Ovary (tissue), 3 donors: Measurements from ENCODE around the gene RAB27A.

Experiments
- CTCF ChIP-seq, 3 donors: fragments of 450-650 bp in 2 of 3; fragments of 200-600 bp in 1 of 3; IDR thresholded peaks; one replicate each; pipeline versions ENCODE4 v1.5.1 to v1.8.0; 2016 to 2022; ENCODE audit warnings: antibody characterized with exemption in 3 of 3, mild to moderate bottlenecking in 1 of 3
- EP300 ChIP-seq: sonication (generic); formaldehyde crosslinking; IDR thresholded peaks from one replicate; pipeline ENCODE4 v1.6.1; 2017; ENCODE audit warnings: antibody characterized with exemption
- POLR2A ChIP-seq: fragments of 450-650 bp; IDR thresholded peaks from one replicate; pipeline ENCODE4 v1.6.1; 2017; ENCODE audit warnings: antibody characterized with exemption, mild to moderate bottlenecking, moderate library complexity
- donor health status: DM: no; HTN: no; CAD: no.

GRCh38 chr15:55248895-55249294 lies 40.7 kb downstream of the RAB27A start:
- TF ChIP-seq POLR2A (no peak), CTCF (IDR thresholded peaks at IDR 0.05) (no peak), EP300 (no peak)
